HepG2 (cell line): ENCODE measurements around the gene NDST1. TPM values are rescaled to one million over a fixed set of nuclear protein-coding genes. Genes with fewer than 3 reads are reported as not detected.

ENCODE experiments used
- ATAC-seq: fragments of 200-7000 bp; cut with Tn5 transposase; 3 replicates; pipeline ENCODE4 v1.9.1; 2020; ENCODE audit warnings: mild to moderate bottlenecking, moderate library complexity
- BruUV-seq: library from RNA; stranded (reverse); fragments of 400-500 nt; replicated peaks from 2 replicates; lab custom pipeline; 2021; lab: Mats Ljungman, UMichigan
- CTCF ChIA-PET: fragments of 300-600 bp; formaldehyde crosslinking; extraction: SDS; loops from one replicate; lab custom pipeline; 2021; ENCODE audit warnings: low total read pairs, inconsistent platforms, low intra/inter-chr PET ratio; lab: Yijun Ruan, JAX
- POLR2A ChIA-PET: fragments of 350-600 bp; sonication (Branson Sonifier 250); formaldehyde crosslinking; loops from one replicate; lab custom pipeline; 2020; ENCODE audit warnings: antibody characterized with exemption, inconsistent platforms; lab: Yijun Ruan, JAX
- DNase-seq: peaks from one replicate; pipeline ENCODE4 v3.0.0-alpha.2; 2015; ENCODE audit warnings: low spot score
- FAIRE-seq: peaks from 3 replicates; lab custom pipeline; 2011; peaks lifted over from hg19 to GRCh38; lab: Jason Lieb, UNC
- H2AFZ ChIP-seq: one replicate; pipeline ENCODE4 v1.6.1; 2011; ENCODE audit warnings: low read length, inconsistent platforms
- H3K27ac ChIP-seq: fragments of 300-600 bp; 3 replicates; pipeline ENCODE4 v1.8.0; 2011; ENCODE audit warnings: mixed run types, mild to moderate bottlenecking, mixed read lengths, low read length, inconsistent platforms; ENCODE audit not compliant: insufficient read depth; ENCODE audit errors: extremely low read length
- H3K27me3 ChIP-seq, 2 experiments: fragments of 200-600 bp in 1 of 2; 2 replicates in 1 of 2; 3 replicates in 1 of 2; pipeline versions ENCODE4 v1.6.0 to v1.8.0; 2011; ENCODE audit warnings: low read length in 2 of 2, mild to moderate bottlenecking in 2 of 2, moderate library complexity in 2 of 2, inconsistent platforms in 1 of 2; ENCODE audit not compliant: insufficient read depth in 2 of 2, control insufficient read depth in 1 of 2
- H3K36me3 ChIP-seq, 2 experiments: fragments of 200-600 bp in 1 of 2; replicated peaks in 1 of 2; 2 replicates in 1 of 2; 3 replicates in 1 of 2; pipeline versions ENCODE4 v1.5.1 to v1.8.0; 2011; ENCODE audit warnings: low read length in 2 of 2, inconsistent platforms in 1 of 2; ENCODE audit not compliant: insufficient read depth in 2 of 2, control insufficient read depth in 1 of 2
- H3K4me1 ChIP-seq: 2 replicates; pipeline ENCODE4 v1.5.1; 2012; ENCODE audit warnings: low read length, inconsistent platforms; ENCODE audit not compliant: insufficient read depth
- H3K4me2 ChIP-seq: 2 replicates; pipeline ENCODE4 v1.6.0; 2011; ENCODE audit warnings: low read depth, low read length, inconsistent platforms
- H3K4me3 ChIP-seq, 3 experiments: fragments of 200-600 bp in 1 of 3; sonication (generic), shearing (Covaris generic) in 1 of 3; replicated peaks in 1 of 3; 2 replicates each; pipeline ENCODE4 v1.5.1; 2011 to 2016; ENCODE audit warnings: low read length in 3 of 3, inconsistent platforms in 2 of 3, low read depth in 2 of 3, mild to moderate bottlenecking in 2 of 3, control low read depth in 1 of 3, mixed read lengths in 1 of 3; ENCODE audit not compliant: insufficient read depth in 1 of 3
- H3K79me2 ChIP-seq: one replicate; pipeline ENCODE4 v1.6.1; 2011; ENCODE audit warnings: low read length, inconsistent platforms; ENCODE audit not compliant: insufficient read depth
- H3K9ac ChIP-seq: 2 replicates; pipeline ENCODE4 v1.6.0; 2011; ENCODE audit warnings: mild to moderate bottlenecking, low read depth, low read length, inconsistent platforms; ENCODE audit not compliant: insufficient read depth
- H3K9me3 ChIP-seq: 2 replicates; pipeline ENCODE4 v1.5.1; 2012; ENCODE audit warnings: mild to moderate bottlenecking, low read length
- H4K20me1 ChIP-seq: 2 replicates; pipeline ENCODE4 v1.6.0; 2011; ENCODE audit warnings: inconsistent platforms, mild to moderate bottlenecking, low read length, moderate library complexity; ENCODE audit not compliant: insufficient read depth
- ATRX ChIP-seq: sonication (generic); formaldehyde crosslinking; IDR thresholded peaks from 2 replicates; pipeline ENCODE4 v1.4.0; 2020; ENCODE audit warnings: missing genetic modification reagents, borderline replicate concordance
- CREB1 ChIP-seq, 2 experiments: fragments of 450-650 bp in 1 of 2; IDR thresholded peaks; 2 replicates each; pipeline ENCODE4 v1.6.1; 2016 to 2017; ENCODE audit warnings: control low read depth in 1 of 2, mild to moderate bottlenecking in 1 of 2, missing compliant biosample characterization in 1 of 2, missing genetic modification characterization in 1 of 2
- MIXL1 ChIP-seq: IDR thresholded peaks from 2 replicates; pipeline ENCODE4 v1.6.1; 2016
- PAWR ChIP-seq: sonication (generic); formaldehyde crosslinking; IDR thresholded peaks from 2 replicates; pipeline ENCODE4 v1.4.0; 2020; ENCODE audit warnings: missing genetic modification reagents, mild to moderate bottlenecking, borderline replicate concordance
- RBAK ChIP-seq: sonication (generic); formaldehyde crosslinking; IDR thresholded peaks from 2 replicates; pipeline ENCODE4 v1.5.1; 2020; ENCODE audit warnings: mild to moderate bottlenecking, missing genetic modification reagents
- SAP130 ChIP-seq: IDR thresholded peaks from 2 replicates; pipeline ENCODE4 v1.6.1; 2016; ENCODE audit warnings: low read depth
- SIX1 ChIP-seq: sonication (generic); formaldehyde crosslinking; IDR thresholded peaks from 2 replicates; pipeline ENCODE4 v1.4.0; 2020; ENCODE audit warnings: missing genetic modification reagents, borderline replicate concordance
- ZBTB37 ChIP-seq: sonication (generic); formaldehyde crosslinking; IDR thresholded peaks from 2 replicates; pipeline ENCODE4 v1.4.0; 2020; ENCODE audit warnings: mild to moderate bottlenecking, missing genetic modification reagents
- ZFP36L1 ChIP-seq: sonication (generic); formaldehyde crosslinking; IDR thresholded peaks from 2 replicates; pipeline ENCODE4 v1.8.0; 2022; ENCODE audit warnings: mild to moderate bottlenecking, missing genetic modification reagents, moderate library complexity
- ZNF10 ChIP-seq: sonication (generic); formaldehyde crosslinking; IDR thresholded peaks from 2 replicates; pipeline ENCODE4 v1.4.0; 2020; ENCODE audit warnings: mild to moderate bottlenecking, low read depth, missing genetic modification reagents, borderline replicate concordance
- ZNF660 ChIP-seq: sonication (generic); formaldehyde crosslinking; IDR thresholded peaks from 2 replicates; pipeline ENCODE4 v1.5.1; 2020; ENCODE audit warnings: mild to moderate bottlenecking, low read depth, missing genetic modification reagents, borderline replicate concordance
- ZNF746 ChIP-seq: sonication (generic); formaldehyde crosslinking; IDR thresholded peaks from 2 replicates; pipeline ENCODE4 v1.8.0; 2022; ENCODE audit warnings: mild to moderate bottlenecking, missing genetic modification reagents
- ZSCAN5A ChIP-seq: sonication (generic); formaldehyde crosslinking; IDR thresholded peaks from 2 replicates; pipeline ENCODE4 v1.8.0; 2022; ENCODE audit warnings: mild to moderate bottlenecking, missing genetic modification reagents, borderline replicate concordance
- WGBS: methylation state at CpG from one replicate; pipeline ENCODE4 v1.1.6; 2017; ENCODE audit warnings: low lambda C conversion rate; 5-methylcytosine and 5-hydroxymethylcytosine counted together
- in situ Hi-C: cut with HindIII; loops from 2 replicates; pipeline ENCODE4 v1.10.0; 2017; ENCODE audit warnings: low pct_unique_long_range_greater_than_20kb; ENCODE audit not compliant: extremely low pct_ligation_motif_present
- intact Hi-C: fragments of 100-400 bp; cut with micrococcal nuclease; formaldehyde crosslinking; loops from one replicate; pipeline ENCODE4 v1.10.0; 2022; ENCODE audit not compliant: unreplicated experiment
- polyA plus RNA-seq, 8 experiments: library from polyadenylated mRNA; depleted of rRNA in 3 of 8; stranded (reverse) in 7 of 8; unstranded in 1 of 8; fragments of >200 nt; fragmentation: Illumina TruSeq in 4 of 8; extraction: Trizol in 4 of 8; gene quantifications; 2 replicates each; pipeline versions ENCODE4 v1.2.1 to v1.2.3, GENCODE V29; 2011 to 2016; ENCODE audit warnings: low read depth in 4 of 8, missing spikeins in 1 of 8, mixed read lengths in 1 of 8; ENCODE audit not compliant: insufficient read depth in 1 of 8
- total RNA-seq, 5 experiments: library from RNA; depleted of rRNA; stranded (reverse); fragments of >200 nt; fragmentation: Illumina TruSeq; extraction: Trizol; gene quantifications; 2 replicates each; pipeline ENCODE4 v1.2.3, GENCODE V29; 2016; ENCODE audit warnings: low read depth in 1 of 5
- TF ChIP-seq, protein P1 (sequence below): sonication (generic); formaldehyde crosslinking; conservative IDR thresholded peaks from 2 replicates; pipeline ENCODE4 v1.4.0; 2020; ENCODE audit warnings: missing genetic modification reagents

The NDST1 gene
- total and polyA plus RNA-seq, 2 of the 13 experiments (the other 11 are each of a cell fraction or from before 2014, with no cell fraction given) = 23.8 to 26.2 TPM

- CTCF ChIA-PET = no interaction called here
- Histone ChIP-seq H3K4me3 (no peak overlapping the region), H3K9me3 (no peaks in the 10 kb centered on the region), H3K27ac (no peak overlapping the region), H4K20me1 (no peaks in the 10 kb centered on the region), H3K4me2 (no peak overlapping the region), H3K27me3 (peaks cover 0 to 8% of the 10 kb centered on the region in 2 experiments; a peak in 2 of 5 replicates), H2AFZ (no peak overlapping the region), H3K4me1 (peaks cover 47% of the 10 kb centered on the region), H3K36me3 (no peaks in the 10 kb centered on the region), H3K9ac (no peak overlapping the region), H3K79me2 (no peaks in the 10 kb centered on the region)
- BruUV-seq = no TSS peak
- TF ChIP-seq RBAK (CRISPR knock-in tag) (no peak), ZBTB37 (CRISPR knock-in tag) (no peak), SAP130 (CRISPR knock-in tag) (no peak), ZNF10 (CRISPR knock-in tag) (no peak), PAWR (CRISPR knock-in tag) (no peak), MIXL1 (CRISPR knock-in tag) (no peak), ZNF660 (CRISPR knock-in tag) (no peak), SIX1 (CRISPR knock-in tag) (no peak), ZFP36L1 (no peak), ZSCAN5A (no peak), ATRX (CRISPR knock-in tag) (no peak), ZNF746 (CRISPR knock-in tag) (no peak), CREB1 (IDR thresholded peaks at IDR 0.05) (no peak), CREB1 (CRISPR knock-in tag; IDR thresholded peaks at IDR 0.05) (no peak)
- TF ChIP-seq, protein P1, sequence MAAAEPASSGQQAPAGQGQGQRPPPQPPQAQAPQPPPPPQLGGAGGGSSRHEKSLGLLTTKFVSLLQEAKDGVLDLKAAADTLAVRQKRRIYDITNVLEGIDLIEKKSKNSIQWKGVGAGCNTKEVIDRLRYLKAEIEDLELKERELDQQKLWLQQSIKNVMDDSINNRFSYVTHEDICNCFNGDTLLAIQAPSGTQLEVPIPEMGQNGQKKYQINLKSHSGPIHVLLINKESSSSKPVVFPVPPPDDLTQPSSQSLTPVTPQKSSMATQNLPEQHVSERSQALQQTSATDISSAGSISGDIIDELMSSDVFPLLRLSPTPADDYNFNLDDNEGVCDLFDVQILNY = no peak
- 67% methylated on average over 6 of the region's 6 CpGs for WGBS
- DNase-seq = no peak
- POLR2A ChIA-PET = no interaction called here
- no peak for ATAC-seq
- in situ Hi-C loops (no loop called here), intact Hi-C loops (no loop called here)
- FAIRE-seq = no peak
These were observed 99.2 kb downstream of the NDST1 start for GRCh38 chr5:150607105-150607504.

Other genes starting within 250 kb of the NDST1 start
- 0.11 TPM in 1 of 2 replicates, not detected in the other for gene CAMK2A, start 218.4 kb upstream of the NDST1 start, total RNA-seq (2016; rRNA removed; fragmentation: Illumina TruSeq; extraction: Trizol)
- 0.16 TPM in 1 of 2 replicates, not detected in the other for gene CAMK2A, start 218.4 kb upstream of the NDST1 start, polyA plus RNA-seq (2011; rRNA removed)
- 17.6 and 33.9 TPM in 2 replicates for gene ARSI, start 205.2 kb upstream of the NDST1 start, total RNA-seq (2016; rRNA removed; fragmentation: Illumina TruSeq; extraction: Trizol)
- gene ARSI, start 205.2 kb upstream of the NDST1 start, polyA plus RNA-seq (2011; rRNA removed) = 4.2 and 6.4 TPM in 2 replicates
- 41.6 and 44.5 TPM in 2 replicates for gene TCOF1, start 150.4 kb upstream of the NDST1 start, total RNA-seq (2016; rRNA removed; fragmentation: Illumina TruSeq; extraction: Trizol)
- gene TCOF1, start 150.4 kb upstream of the NDST1 start, polyA plus RNA-seq (2011; rRNA removed) = 9.9 and 10.1 TPM in 2 replicates
- 30.1 and 84.4 TPM in 2 replicates for gene CD74, start 95.2 kb upstream of the NDST1 start, total RNA-seq (2016; rRNA removed; fragmentation: Illumina TruSeq; extraction: Trizol)
- gene CD74, start 95.2 kb upstream of the NDST1 start, polyA plus RNA-seq (2011; rRNA removed) = 34.1 and 56.4 TPM in 2 replicates
- gene RPS14, start 58.4 kb upstream of the NDST1 start, total RNA-seq (2016; rRNA removed; fragmentation: Illumina TruSeq; extraction: Trizol) = 2,116 and 2,466 TPM in 2 replicates
- gene RPS14, start 58.4 kb upstream of the NDST1 start, polyA plus RNA-seq (2011; rRNA removed) = 3,058 and 3,295 TPM in 2 replicates
- 0.09 and 0.22 TPM in 2 replicates for gene SYNPO, start 132.5 kb downstream of the NDST1 start, total RNA-seq (2016; rRNA removed; fragmentation: Illumina TruSeq; extraction: Trizol)
- gene SYNPO, start 132.5 kb downstream of the NDST1 start, polyA plus RNA-seq (2011; rRNA removed) = 0.05 and 0.30 TPM in 2 replicates
- gene MYOZ3, start 153.1 kb downstream of the NDST1 start, total RNA-seq (2016; rRNA removed; fragmentation: Illumina TruSeq; extraction: Trizol) = not detected in 2 replicates
- 0.05 TPM in 1 of 2 replicates, not detected in the other for gene MYOZ3, start 153.1 kb downstream of the NDST1 start, polyA plus RNA-seq (2011; rRNA removed)
- 27.7 and 28.3 TPM in 2 replicates for gene RBM22, start 192.9 kb downstream of the NDST1 start, total RNA-seq (2016; rRNA removed; fragmentation: Illumina TruSeq; extraction: Trizol)
- gene RBM22, start 192.9 kb downstream of the NDST1 start, polyA plus RNA-seq (2011; rRNA removed) = 27.3 and 35.0 TPM in 2 replicates